Stimulated activated CD8-positive, alpha-beta memory T cell treated with anti-CD3 and anti-CD28 coated beads, Interleukin-15, amount 100 ng/mL, for 24 hours (primary cell): ENCODE data around the gene ABCD3.
"Not testable (repeated sequence)": the region's sequence is repeated elsewhere in the genome, so short reads cannot be mapped to it uniquely, and the experiment has no call there.

Source experiments
- DNase-seq: peaks from one replicate; pipeline ENCODE4 v3.0.0-alpha.2; 2020; ENCODE audit warnings: low read depth

ABCD3 gene

DNA sequence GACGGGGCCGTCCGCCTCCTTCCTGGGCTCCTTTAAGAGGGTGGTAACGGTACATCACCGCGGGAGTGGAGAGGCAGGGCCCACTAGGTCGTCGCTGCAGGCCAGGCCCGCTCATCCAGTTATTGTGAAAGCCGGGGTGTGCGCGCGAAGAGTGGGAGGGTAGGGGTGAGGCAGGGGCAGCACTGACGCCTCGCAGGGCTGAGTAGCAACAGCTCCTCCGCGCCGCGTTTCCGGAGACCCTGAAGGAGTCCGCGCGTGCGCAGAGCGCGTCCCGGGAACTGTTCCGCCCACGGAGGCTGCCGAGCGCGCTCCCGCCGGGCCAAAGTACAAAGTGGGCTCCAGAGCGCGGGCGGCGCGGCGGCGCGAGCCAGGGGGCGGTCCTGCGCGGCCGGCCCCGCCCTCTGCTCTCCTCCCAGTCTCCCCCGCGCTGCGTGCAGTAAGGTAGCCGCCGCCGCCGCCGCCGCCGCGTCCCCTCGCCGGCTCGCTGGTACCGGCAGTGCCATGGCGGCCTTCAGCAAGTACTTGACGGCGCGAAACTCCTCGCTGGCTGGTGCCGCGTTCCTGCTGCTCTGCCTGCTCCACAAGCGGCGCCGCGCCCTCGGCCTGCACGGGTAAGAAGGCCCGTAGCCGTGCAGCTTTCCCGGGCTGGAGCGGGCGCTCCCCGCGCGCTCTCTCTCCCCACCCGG lies at the start of gene ABCD3:
TSS of gene ABCD3 (plus strand) at position 412 of the 686 bp plus-strand sequence. CDS start at position 502, 90 bp downstream.
- peak; percentile 97 for DNase-seq

DNA sequence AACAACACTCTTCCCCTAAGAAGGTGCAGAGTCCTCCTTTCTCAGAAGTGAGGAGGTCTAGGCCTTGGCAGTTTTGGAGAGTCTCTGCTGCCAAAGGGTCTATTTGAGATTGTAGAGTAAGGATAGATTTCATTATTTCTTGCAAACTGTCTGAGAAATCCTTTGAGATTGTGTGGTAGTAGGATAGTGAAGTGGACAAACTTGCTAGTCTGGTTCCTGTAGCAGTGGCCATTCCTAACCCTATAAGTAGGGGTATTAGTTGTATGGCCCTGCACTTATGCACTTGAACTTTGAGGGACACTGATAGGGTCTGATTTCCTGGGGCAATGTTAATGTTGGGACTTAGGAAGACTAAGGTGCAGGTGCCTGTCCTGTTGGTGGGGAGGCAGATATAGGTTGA lies 45.4 kb upstream of the ABCD3 start:
- not testable (repeated sequence) for DNase-seq

DNA sequence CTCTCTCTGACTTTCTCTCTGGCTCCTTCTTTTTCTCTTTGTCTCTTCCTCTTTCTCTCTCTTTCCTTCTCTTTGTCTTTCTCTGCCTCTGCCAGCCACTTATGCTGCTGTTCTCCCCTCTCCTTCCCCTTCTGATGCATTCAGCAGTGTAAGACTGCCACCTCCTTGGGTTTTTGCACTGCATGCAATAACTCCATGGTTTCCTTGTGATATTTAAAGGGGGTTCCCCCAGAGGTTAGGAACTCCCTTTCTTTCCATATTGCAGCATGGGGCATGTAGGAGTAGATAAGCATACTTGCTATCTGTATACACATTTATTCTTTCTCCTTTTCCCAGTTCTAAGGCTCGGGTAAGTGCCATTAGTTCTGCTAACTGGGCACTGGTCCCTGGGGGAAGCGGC lies 44.9 kb upstream of the ABCD3 start:
- not testable (repeated sequence) for DNase-seq

DNA sequence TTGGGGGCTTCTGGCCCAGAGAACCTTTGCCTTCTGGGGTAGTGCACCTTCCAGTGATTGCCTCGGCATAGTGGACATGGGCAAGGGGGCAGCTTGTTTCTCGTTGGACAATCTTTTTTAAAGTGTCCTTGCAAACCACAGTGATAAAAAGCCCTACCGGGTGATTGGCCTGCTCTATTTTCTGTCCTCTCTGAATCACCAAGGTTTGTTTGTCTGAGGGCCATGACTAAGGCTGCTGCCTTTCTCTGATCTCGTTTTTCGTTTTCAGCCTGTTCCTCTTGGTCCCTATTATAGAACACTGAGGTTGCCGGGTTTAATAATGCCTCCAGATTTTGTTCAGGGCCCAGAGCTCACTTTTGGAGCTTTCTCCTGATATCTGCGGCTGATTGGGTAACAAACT lies 42.5 kb upstream of the ABCD3 start:
- DNase-seq, result not testable (repeated sequence)

DNA sequence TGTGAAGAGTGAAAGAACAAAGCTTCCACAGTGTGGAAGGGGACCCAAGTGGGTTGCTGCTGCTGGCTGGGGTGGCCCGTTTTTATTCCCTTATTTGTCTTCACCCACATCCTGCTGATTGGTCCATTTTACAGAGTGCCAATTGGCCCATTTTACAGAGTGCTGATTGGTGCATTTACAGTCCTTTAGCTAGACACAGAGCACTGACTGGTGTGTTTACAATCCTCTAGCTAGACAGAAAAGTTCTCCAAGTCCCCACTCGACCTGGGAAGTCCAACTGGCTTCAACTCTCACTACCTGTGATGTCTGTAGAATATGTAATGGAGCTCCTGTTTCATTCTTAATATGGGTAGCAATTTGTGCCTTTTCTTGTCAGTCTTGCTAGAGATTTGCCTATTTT lies 39.7 kb upstream of the ABCD3 start:
- DNase-seq, result not testable (repeated sequence)

DNA sequence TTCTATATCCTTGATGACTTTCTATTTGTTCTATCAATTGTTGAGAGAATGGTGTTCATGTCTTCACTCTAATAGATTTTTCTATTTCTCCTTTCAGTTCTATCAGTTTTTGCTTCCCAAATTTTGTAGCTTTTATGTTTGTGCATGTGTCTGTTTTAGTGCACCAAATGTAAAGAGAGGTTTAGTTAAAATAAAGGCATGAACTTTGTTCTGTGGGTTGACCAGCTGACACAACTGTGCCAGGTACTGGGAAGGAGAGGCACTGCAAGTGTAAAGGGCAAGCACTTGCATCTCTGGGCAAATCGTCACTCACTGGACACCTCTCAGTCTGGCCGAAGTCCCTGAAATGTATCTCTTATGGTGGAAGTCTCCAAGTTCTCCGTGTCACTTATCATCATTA lies 38.6 kb upstream of the ABCD3 start:
- DNase-seq, result no peak

DNA sequence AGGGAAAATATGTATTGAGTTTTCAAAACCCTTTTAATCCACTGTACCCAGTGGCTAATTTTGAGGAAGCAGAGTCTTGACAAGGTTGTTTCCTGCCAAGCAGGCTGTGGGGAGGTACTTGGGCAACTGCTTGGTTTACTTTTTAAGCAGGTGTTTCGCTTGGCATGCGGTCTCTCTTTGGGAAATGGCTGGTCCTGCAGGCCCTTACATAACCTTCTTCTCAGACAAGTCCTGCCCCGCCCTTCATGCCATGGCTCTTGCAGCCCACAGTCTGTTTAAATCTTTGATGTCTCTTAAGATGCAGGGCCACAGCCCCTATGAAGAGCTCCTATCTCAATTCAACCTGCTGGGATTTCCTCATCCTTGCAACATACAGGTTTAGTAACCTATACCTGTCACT lies 36.0 kb upstream of the ABCD3 start:
- no peak for DNase-seq

DNA sequence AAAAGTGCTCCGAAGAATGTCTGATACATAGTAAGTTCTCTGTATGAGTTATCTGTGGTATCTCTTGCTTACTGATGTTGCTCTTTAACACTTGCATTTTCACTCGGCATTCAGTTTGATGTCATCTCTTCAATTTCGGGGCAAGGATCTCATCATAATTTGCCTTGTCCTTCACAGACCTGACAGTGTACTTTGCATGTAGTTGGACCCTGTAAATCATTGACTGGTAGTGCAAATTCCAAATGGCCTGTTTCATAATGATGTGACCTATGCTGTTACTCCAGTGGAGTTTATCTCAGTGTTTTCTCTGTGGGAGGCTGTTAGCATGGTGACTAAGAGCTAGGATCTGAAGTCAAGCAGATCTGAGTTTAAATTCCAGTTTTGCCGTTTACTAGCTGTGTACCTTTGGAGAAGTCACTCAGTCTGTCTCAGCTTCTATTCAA lies 34.2 kb upstream of the ABCD3 start:
- DNase-seq, result no peak

DNA sequence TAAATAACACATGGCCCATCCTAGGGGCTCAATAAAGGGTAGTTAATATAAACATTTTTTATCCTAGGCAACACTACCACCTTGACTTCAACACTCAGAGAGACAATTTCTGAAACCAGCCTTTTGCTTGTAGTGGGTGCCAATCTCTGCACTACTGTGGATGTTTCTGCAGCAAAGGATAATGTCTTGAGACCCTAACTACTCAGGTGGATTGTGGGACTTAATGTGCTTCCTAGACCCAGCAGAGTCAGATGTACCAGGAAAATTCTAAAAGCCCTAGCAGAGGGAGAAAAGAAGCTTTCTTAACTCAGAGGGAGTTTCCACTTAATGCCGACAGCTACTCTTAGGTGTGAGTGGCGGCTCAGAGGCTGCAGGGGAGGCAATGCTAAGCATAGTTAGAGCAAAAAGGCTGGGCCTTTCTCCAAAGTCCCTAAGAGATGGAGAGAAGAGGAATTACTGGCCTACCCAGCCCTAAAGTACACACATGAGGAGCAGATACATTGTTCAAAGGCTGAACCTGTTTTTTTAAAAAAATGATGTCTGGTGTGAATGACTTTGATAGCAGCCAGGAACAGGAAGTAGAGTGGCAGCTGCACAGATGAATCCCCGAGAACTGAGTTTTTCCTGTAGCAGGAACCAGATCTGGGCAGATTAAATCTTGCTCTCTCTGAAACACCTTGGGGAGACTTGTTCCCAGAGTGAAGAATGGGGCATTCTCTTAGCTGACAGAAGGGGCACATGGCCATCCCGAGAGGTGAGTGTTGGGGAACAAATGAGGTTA lies 33.5 kb upstream of the ABCD3 start:
- no peak for DNase-seq

DNA sequence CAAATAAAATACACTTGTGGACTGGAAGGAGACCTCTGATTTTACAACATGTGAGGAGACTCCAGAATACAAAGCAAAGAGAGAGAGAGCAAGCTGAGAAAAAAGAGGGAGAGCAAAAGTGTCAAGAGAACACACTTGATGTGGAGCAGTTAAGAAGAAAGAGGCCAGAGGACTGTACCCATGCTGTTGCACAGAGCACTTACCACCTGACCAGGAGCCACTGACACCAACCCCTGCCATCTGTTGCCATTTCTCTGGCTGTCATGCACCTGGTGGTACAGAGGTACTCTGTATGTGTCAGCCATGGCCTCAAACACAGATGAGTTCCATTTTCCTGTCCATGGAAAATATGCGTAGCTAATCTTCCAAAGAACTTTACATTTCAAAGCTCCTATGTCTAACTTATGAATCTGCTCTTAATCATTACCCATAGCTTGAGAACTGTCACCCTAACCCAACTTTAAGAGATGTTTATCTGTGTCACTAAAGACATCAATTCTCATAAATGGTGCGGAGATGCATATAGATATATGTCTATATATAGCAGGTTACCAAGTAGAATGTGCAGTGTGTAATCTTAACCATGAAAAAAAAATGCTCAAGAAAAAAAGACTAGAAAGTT lies 32.8 kb upstream of the ABCD3 start:
- no peak for DNase-seq

DNA sequence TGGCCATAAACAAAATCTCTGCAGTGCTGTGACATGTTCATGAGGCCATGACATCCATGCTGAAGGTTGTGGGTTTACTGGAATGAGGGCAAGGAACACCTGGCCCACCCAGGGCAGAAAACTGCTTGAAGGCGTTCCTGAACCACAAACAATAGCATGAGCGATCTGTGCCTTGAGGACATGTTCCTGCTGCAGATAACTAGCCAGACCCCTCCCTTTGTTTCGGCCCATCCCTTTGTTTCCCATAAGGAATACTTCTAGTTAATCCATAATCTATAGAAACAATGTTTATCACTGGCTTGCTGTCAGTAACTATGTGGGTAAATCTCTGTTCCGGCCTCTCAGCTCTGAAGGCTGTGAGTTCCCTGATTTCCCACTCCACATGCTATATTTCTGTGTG lies 28.9 kb upstream of the ABCD3 start:
- no peak for DNase-seq

DNA sequence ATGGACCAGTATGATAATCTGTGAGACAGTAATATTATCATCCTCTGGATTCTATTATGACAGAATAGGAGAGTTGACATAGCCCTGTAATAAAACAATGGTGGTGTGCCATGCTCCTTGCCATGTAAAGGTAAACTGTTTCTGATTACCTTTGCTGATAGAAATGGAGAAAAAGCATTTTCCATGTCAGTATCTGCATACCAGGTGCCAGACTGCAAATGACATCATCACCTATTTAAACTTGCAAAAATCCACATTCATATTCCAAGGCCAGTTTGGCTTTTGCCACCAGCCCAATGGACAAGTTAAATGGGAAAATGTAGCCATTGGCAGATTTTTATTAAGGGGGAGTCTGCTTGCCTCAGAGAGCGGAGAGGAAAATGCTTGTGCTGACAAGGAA lies 23.9 kb upstream of the ABCD3 start:
- DNase-seq, result no peak

DNA sequence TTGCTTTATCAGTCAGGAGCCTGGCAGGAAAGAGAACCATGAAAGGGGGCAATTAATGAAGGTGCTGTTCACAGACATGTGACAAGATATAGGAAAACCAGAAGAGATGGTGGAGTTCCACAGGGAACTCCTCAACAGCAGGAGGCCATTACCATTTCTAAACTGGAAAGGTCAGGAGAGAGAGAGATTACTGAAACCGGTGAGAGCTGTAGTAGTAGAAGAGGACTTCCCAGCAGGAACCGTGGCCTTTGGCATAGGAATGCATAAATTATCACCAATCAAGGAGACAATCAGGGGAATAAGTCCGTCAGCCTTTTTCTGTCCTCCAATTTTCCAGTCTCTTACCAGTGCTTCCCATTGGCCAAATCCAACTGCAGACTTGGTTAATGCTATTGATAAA lies 23.0 kb upstream of the ABCD3 start:
- DNase-seq, result no peak

DNA sequence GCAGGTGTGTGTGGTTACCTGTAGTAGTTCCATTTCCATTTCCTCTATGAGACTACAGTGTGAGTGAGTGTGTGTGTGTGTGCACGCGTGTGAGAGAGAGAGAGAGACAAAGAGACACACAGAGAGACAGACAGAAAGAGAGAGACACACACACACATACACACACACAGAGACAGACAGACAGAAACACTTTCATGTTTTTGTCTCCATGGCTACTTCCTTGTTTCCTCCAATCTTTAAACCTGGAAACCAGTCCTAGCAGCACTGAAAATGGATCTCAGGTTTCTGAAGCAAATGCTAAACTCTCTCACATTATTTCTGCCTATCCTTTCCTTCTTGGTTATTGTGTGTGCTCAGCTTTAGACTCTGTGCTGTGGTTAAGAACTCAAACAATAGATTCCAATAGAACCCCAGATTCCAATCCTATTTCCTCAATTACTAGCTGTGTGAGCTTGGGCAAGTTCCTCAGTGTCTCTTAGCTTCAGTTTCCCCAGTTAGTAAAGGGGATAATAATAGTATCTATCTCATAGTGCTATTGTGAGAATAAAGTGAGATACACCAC lies 22.4 kb upstream of the ABCD3 start:
- no peak for DNase-seq

DNA sequence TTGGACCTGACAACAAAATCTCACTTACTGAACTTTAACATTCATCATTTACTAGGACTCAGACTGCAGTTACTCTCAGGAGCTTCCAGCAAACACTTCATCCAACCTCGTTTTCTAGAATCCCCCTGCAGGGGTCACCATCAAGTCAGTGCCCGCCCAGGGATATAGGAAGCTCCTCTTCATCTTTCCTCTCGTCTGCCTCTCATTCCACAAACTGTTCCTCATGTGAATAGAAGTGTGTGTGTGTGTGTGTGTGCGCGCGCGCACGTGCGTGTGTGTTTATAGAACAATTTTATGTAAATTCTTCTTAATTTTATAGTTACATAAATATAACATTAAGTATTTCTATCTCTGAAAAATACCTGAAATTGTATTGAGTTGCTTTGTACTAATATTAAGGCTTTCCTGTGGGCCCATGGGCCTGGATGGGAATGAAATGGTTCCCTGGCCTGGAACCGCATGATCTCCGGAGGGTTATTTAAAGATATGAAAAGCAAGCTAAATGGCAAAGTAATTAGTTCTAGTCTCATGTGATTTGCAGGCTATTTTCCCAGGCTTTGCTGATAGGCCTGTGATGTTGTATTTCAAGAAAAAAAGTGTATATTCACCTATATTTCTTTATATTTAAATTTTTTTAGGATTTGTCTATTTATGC lies 21.7 kb upstream of the ABCD3 start:
- no peak for DNase-seq

DNA sequence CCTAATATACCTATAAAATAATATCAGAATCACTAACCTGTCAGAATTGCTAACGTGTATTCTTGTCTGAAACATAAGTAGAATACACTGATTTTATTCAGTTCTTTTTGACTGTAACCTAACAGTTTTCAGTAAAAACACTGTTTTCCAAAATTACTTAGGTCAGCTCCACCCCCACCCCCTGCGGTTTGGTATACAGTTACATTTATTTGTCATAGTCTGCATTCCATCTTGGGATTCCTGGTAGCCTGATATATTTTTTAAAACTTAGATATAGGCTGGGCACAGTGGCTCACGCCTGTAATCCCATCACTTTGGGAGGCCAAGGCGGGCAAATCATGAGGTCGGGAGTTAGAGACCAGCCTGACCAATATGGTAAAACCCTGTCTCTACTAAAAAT lies 19.8 kb upstream of the ABCD3 start:
- no peak for DNase-seq

DNA sequence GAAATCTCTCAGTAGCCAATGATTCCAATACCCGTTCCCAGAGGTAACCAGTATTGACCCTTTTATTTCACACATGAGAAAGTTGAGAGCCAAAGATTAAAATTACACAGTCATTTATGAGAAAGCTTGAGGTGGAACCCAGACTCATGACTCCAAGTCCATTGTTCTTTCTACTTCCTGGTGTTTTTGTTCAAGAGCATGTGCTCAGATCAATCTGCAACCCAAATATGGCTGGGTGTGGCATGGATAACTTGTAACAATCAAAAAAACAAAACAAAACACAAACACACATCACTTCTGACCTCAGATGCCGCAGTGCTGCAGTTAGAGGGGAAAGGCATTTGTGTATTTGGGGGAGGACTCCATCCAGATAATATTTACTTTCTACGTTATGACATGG lies 18.7 kb upstream of the ABCD3 start:
- no peak for DNase-seq

DNA sequence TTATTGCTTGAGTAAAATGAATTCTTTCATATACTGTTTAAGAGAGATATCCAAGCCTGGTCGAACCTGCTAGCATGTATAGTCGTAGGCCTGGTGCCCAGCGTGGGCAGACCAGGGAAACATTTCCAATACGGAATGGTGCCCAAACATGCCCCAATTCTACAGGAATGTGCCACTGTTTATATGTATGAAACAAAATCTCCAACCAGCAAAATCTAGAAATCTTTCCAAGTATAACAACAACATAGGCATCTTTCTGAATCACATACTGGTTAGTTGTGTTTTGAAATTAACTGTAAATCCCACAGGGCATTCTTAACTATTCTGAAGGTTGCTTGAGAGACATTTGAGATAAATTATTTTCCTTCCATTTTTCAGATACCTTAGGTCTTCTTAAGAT lies 17.0 kb upstream of the ABCD3 start:
- DNase-seq, result no peak

DNA sequence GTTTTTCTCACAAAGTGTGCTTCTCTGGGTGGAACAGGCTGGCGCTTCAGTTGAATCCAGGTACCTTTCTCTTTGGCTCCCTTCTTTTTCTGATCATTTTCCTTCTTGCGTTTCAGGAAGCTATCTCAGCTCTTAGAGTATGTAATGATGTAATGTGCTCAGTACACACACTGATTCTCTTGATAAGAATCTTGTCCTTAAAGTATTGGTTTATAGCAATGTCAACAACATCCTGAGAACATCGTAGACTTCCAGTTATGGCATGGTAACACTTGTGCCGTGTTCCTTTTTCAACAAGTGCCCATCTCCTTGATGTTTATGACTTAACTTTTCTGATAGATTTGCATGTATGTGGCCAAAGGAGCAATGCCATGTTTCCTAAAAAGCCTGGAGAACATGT lies 11.7 kb upstream of the ABCD3 start:
- no peak for DNase-seq

DNA sequence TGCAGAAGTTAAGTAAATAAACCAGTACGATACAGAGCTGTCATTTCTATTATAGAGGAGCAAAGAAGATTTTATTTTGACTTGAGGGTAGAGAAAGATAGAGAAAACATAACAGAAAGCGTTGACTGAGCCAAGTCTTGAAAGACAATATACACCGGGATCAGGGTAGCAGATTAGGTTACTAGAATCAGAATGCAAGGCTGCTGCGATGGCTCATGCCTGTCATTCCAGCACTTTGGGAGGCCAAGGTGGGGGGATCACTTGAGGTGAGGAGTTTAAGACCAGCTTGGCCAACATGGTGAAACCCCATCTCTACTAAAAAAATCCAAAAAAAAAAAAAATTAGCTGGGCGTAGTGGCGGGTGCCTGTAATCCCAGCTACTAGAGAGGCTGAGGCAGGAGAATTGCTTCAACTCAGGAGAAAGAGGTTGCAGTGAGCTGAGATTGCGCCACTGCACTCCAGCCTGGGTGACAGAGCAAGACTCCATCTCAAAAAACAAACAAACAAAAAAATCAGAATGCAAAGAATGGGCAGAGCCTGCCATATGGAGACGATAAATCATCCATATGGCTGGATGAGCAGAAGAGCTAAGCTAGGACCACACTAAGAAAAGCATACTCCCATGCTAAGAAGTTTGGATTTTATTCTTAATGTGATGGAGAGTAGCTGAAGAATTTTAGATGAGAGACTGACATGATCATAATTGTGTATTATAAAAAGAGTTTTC lies 9.9 kb upstream of the ABCD3 start:
- DNase-seq, result no peak

DNA sequence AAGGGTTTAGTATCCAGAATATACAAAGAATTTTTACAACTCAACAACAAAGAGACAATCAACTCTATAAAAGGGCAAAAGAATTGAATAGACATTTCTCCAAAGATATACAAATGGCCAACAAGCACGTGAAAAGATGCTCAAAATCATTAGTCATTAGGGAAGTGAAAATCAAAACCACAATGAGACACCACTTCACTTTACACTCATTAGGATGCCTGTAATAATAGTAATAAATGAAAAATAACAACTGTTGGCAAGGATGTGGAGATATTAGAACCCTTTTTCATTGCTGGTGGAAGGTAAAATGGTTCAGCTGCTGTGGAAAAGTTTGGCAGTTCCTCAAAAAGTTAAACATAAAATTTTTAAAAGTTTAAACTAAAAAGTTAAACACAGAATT lies 7.0 kb upstream of the ABCD3 start:
- no peak for DNase-seq

DNA sequence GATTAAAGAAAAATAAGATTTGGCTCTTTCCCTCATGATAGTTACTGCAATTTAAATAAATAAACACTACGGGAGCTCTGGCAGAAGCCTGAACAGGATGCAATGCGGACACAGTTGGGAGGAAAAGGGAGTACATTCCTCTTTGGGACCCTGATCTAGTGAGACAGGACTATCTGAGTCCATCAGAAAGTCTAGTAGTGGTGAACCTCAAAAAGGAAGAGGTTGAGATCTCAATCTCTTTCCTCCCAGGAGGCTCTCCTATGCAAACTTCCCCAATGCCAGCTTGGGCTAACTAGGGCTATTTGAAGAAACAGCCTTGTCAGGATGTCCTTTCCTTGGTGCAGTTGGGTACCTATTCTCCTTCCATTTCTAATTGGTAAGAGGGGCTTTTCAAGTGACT lies 4.9 kb upstream of the ABCD3 start:
- DNase-seq, result no peak
